ENCODE measurements around the gene RIC8B.

The RIC8B gene

GRCh38 chr12:106791531-106791930, 17.0 kb downstream of the RIC8B start:
- Histone ChIP-seq H3K4me2 (ENCODE audit: low read length) (no peak overlapping the region), H3K4me1 (peaks cover under 1% of the 10 kb centered on the region), H3K36me3 (ENCODE audit: control insufficient read depth, insufficient read depth, low read length) (no peaks in the 10 kb centered on the region), H3K27me3 (ENCODE audit: control insufficient read depth, insufficient read depth, low read length) (no peaks in the 10 kb centered on the region), H2AFZ (no peak overlapping the region), H3K79me2 (no peaks in the 10 kb centered on the region), H3K9me3 (ENCODE audit: control insufficient read depth, low read length) (no peaks in the 10 kb centered on the region), H3K9ac (no peak overlapping the region), H3K27ac (no peak overlapping the region), H3K4me3 (ENCODE audit: low read depth, low read length) (no peak overlapping the region)
- no peak for TF ChIP-seq CTCF (IDR thresholded peaks at IDR 0.05)

GRCh38 chr12:106794369-106794768, 19.9 kb downstream of the RIC8B start:
- no peaks in the 10 kb centered on the region for H3K36me3 ChIP-seq (ENCODE audit: control insufficient read depth, insufficient read depth, low read length)
- no peak overlapping the region for H2AFZ ChIP-seq
- no peak overlapping the region for H3K9ac ChIP-seq
- no peak for TF ChIP-seq CTCF (IDR thresholded peaks at IDR 0.05)
- no peaks in the 10 kb centered on the region for H3K79me2 ChIP-seq
- no peak overlapping the region for H3K4me2 ChIP-seq (ENCODE audit: low read length)
- no peak overlapping the region for H3K4me3 ChIP-seq (ENCODE audit: low read depth, low read length)
- H3K27ac ChIP-seq: no peak overlapping the region
- H3K27me3 ChIP-seq (ENCODE audit: control insufficient read depth, insufficient read depth, low read length): no peaks in the 10 kb centered on the region
- no peaks in the 10 kb centered on the region for H3K9me3 ChIP-seq (ENCODE audit: control insufficient read depth, low read length)
- peaks cover 3% of the 10 kb centered on the region for H3K4me1 ChIP-seq

GRCh38 chr12:106801167-106801708, 26.8 kb downstream of the RIC8B start:
- H3K27ac ChIP-seq: no peak overlapping the region

GRCh38 chr12:106801830-106802533, 27.5 kb downstream of the RIC8B start:
- no peak overlapping the region for H3K4me2 ChIP-seq (ENCODE audit: low read length)
- H3K27ac ChIP-seq: no peak overlapping the region

More at GRCh38 chr12:106801167-106801708, 26.8 kb downstream of the RIC8B start:
- no peak for TF ChIP-seq CTCF (IDR thresholded peaks at IDR 0.05)
- H3K79me2 ChIP-seq: no peaks in the 10 kb centered on the region
- H3K36me3 ChIP-seq (ENCODE audit: control insufficient read depth, insufficient read depth, low read length): no peaks in the 10 kb centered on the region
- peaks cover 3% of the 10 kb centered on the region for H3K4me1 ChIP-seq
- no peaks in the 10 kb centered on the region for H3K27me3 ChIP-seq (ENCODE audit: control insufficient read depth, insufficient read depth, low read length)
- H3K9me3 ChIP-seq (ENCODE audit: control insufficient read depth, low read length): no peaks in the 10 kb centered on the region
- H3K4me2 ChIP-seq (ENCODE audit: low read length): no peak overlapping the region
- H3K9ac ChIP-seq: no peak overlapping the region
- no peak overlapping the region for H2AFZ ChIP-seq
- no peak overlapping the region for H3K4me3 ChIP-seq (ENCODE audit: low read depth, low read length)

More at GRCh38 chr12:106801830-106802533, 27.5 kb downstream of the RIC8B start:
- Histone ChIP-seq H3K27me3 (ENCODE audit: control insufficient read depth, insufficient read depth, low read length) (no peaks in the 10 kb centered on the region), H3K9ac (no peak overlapping the region), H3K36me3 (ENCODE audit: control insufficient read depth, insufficient read depth, low read length) (no peaks in the 10 kb centered on the region), H3K9me3 (ENCODE audit: control insufficient read depth, low read length) (no peaks in the 10 kb centered on the region), H3K4me1 (no peaks in the 10 kb centered on the region), H3K79me2 (no peaks in the 10 kb centered on the region), H3K4me3 (ENCODE audit: low read depth, low read length) (no peak overlapping the region), H2AFZ (no peak overlapping the region)
- TF ChIP-seq CTCF (IDR thresholded peaks at IDR 0.05): no peak

Data from parathyroid adenoma (tissue), 2 donors.